A172 (cell line): ENCODE measurements around the gene KCNQ1. TPM values are rescaled to one million over a fixed set of nuclear protein-coding genes. Genes with fewer than 3 reads are reported as not detected.

Experiments used
- DNase-seq: peaks from one replicate; pipeline ENCODE4 v3.0.0-alpha.2; 2015; ENCODE audit warnings: low spot score
- total RNA-seq: library from RNA; depleted of rRNA; stranded (reverse); fragments of >200 nt; shearing (Covaris generic); gene quantifications from 2 replicates; pipeline ENCODE4 v1.2.3, GENCODE V29; 2014

KCNQ1 gene
- total RNA-seq, 1 experiment from 2014 or later: 3.5 TPM

GRCh38 chr11:2533587-2534133, 88.9 kb downstream of the KCNQ1 start:
- peak; percentile 95 for DNase-seq

GRCh38 chr11:2534134-2534956, 89.5 kb downstream of the KCNQ1 start:
- DNase-seq: peak; percentile 91

GRCh38 chr11:2534957-2535672, 90.3 kb downstream of the KCNQ1 start:
- no peak for DNase-seq

- DNase-seq: no peak
These were observed 91.0 kb downstream of the KCNQ1 start for GRCh38 chr11:2535673-2536439.

- no peak for DNase-seq
These were observed 91.7 kb downstream of the KCNQ1 start for GRCh38 chr11:2536440-2536989.

- no peak for DNase-seq
These were observed 92.3 kb downstream of the KCNQ1 start for GRCh38 chr11:2537010-2537705.

- DNase-seq: no peak
These were observed 93.3 kb downstream of the KCNQ1 start for GRCh38 chr11:2537896-2538724.

- DNase-seq: no peak
These were observed 94.1 kb downstream of the KCNQ1 start for GRCh38 chr11:2538951-2539350.

GRCh38 chr11:2539371-2540222, 94.8 kb downstream of the KCNQ1 start:
- DNase-seq: no peak

GRCh38 chr11:2540223-2540991, 95.6 kb downstream of the KCNQ1 start:
- no peak for DNase-seq

GRCh38 chr11:2540992-2541680, 96.3 kb downstream of the KCNQ1 start:
- DNase-seq: no peak

- no peak for DNase-seq
These were observed 97.1 kb downstream of the KCNQ1 start for GRCh38 chr11:2541881-2542361.

GRCh38 chr11:2542406-2542805, 97.6 kb downstream of the KCNQ1 start:
- DNase-seq: no peak

- DNase-seq: no peak
These were observed 103.0 kb downstream of the KCNQ1 start for GRCh38 chr11:2547806-2548205.

GRCh38 chr11:2548596-2548995, 103.8 kb downstream of the KCNQ1 start:
- no peak for DNase-seq

GRCh38 chr11:2549080-2549479, 104.3 kb downstream of the KCNQ1 start:
- DNase-seq: no peak

- DNase-seq: no peak
These were observed 104.7 kb downstream of the KCNQ1 start for GRCh38 chr11:2549491-2549875.
